GM12878 (cell line): ENCODE data around the gene SLC45A2.

ENCODE experiments used
- BHLHE40 ChIP-seq, 2 experiments: fragments of 450-650 bp in 1 of 2; IDR thresholded peaks; 2 replicates each; pipeline ENCODE4 v1.6.1; 2011 to 2017; ENCODE audit warnings: low read depth in 2 of 2, borderline replicate concordance in 1 of 2, improper control_type of control experiment in 1 of 2, low read length in 1 of 2, mild to moderate bottlenecking in 1 of 2
- CTCF ChIP-seq, 3 experiments: IDR thresholded peaks in 2 of 3; conservative IDR thresholded peaks in 1 of 3; 2 replicates each; pipeline ENCODE4 v1.5.1; 2011; ENCODE audit warnings: low read depth in 3 of 3, low read length in 3 of 3, mild to moderate bottlenecking in 3 of 3, control low read depth in 2 of 3, moderate library complexity in 2 of 3, inconsistent platforms in 1 of 3, mixed read lengths in 1 of 3; ENCODE audit not compliant: control insufficient read depth in 2 of 3, insufficient read depth in 1 of 3; ENCODE audit errors: extremely low read depth in 1 of 3
- MYC ChIP-seq: IDR thresholded peaks from 2 replicates; pipeline ENCODE4 v1.6.1; 2011; ENCODE audit warnings: mild to moderate bottlenecking, low read length, moderate library complexity, inconsistent platforms; ENCODE audit not compliant: insufficient read depth, insufficient replicate concordance, insufficient read length, severe bottlenecking
- NFYB ChIP-seq: IDR thresholded peaks from 2 replicates; pipeline ENCODE4 v1.6.1; 2011; ENCODE audit warnings: low read depth, mild to moderate bottlenecking, low read length, improper control_type of control experiment, moderate library complexity; ENCODE audit not compliant: insufficient read depth
- TCF12 ChIP-seq: IDR thresholded peaks from 2 replicates; pipeline ENCODE4 v1.6.1; 2011; ENCODE audit warnings: low read depth, mild to moderate bottlenecking, low read length
- ZNF622 ChIP-seq: fragments of 450-650 bp; IDR thresholded peaks from 2 replicates; pipeline ENCODE4 v1.6.1; 2017; ENCODE audit warnings: mild to moderate bottlenecking, inconsistent platforms

- no peak for TF ChIP-seq BHLHE40 (IDR thresholded peaks at IDR 0.05; ENCODE audit: borderline replicate concordance in 1 of 2, low read depth in 2 of 2, low read length in 1 of 2)
- TF ChIP-seq NFYB, result no peak
- no peak for TF ChIP-seq TCF12
- no peak for TF ChIP-seq ZNF622
- TF ChIP-seq CTCF (IDR thresholded peaks at IDR 0.05 in 2 of 3, conservative IDR thresholded peaks at IDR 0.05 in 1 of 3; ENCODE audit: control insufficient read depth in 2 of 3, extremely low read depth in 1 of 3, insufficient read depth in 1 of 3, low read depth in 3 of 3, low read length in 3 of 3), result no peak
- no peak for TF ChIP-seq MYC
Observed at GRCh38 chr5:34016222-34016621, 31.7 kb upstream of the SLC45A2 start.
